GM12878 (cell line): Measurements from ENCODE around the gene TNFRSF6B. TPM values are rescaled to one million over a fixed set of nuclear protein-coding genes. Genes with fewer than 3 reads are reported as not detected.

Source experiments
- ATAC-seq: fragments of 200-7000 bp; cut with Tn5 transposase; 3 replicates; pipeline ENCODE4 v1.9.1; 2020; ENCODE audit warnings: mild to moderate bottlenecking, moderate library complexity
- BruUV-seq: library from RNA; stranded (reverse); fragments of 400-500 nt; replicated peaks from 2 replicates; lab custom pipeline; 2021; lab: Mats Ljungman, UMichigan
- CTCF ChIA-PET: fragments of 300-600 bp; sonication (Branson Sonifier 250); formaldehyde crosslinking; extraction: SDS; loops from one replicate; lab custom pipeline; 2021; ENCODE audit warnings: inconsistent platforms; lab: Yijun Ruan, JAX
- POLR2A ChIA-PET: fragments of 350-600 bp; formaldehyde crosslinking; extraction: SDS; loops from one replicate; lab custom pipeline; 2021; ENCODE audit warnings: inconsistent platforms; lab: Charles Lee
- RAD21 ChIA-PET: fragments of 300-600 bp; sonication (Branson Sonifier 250); formaldehyde crosslinking; loops from one replicate; lab custom pipeline; 2023; ENCODE audit warnings: antibody characterized with exemption; ENCODE audit not compliant: unreplicated experiment; lab: Charles Lee
- SMC1A ChIA-PET: fragments of 300-600 bp; sonication (Branson Sonifier 250); formaldehyde crosslinking; loops from one replicate; lab custom pipeline; 2023; ENCODE audit not compliant: unreplicated experiment, uncharacterized antibody; lab: Charles Lee
- DNase-seq: peaks from one replicate; pipeline ENCODE4 v3.0.0-alpha.2; 2011; ENCODE audit warnings: low read depth, low spot score
- FAIRE-seq: peaks from 3 replicates; lab custom pipeline; 2011; peaks lifted over from hg19 to GRCh38; lab: Jason Lieb, UNC
- H2AFZ ChIP-seq: 2 replicates; pipeline ENCODE4 v1.6.0; 2011; ENCODE audit warnings: low read depth, low read length, control low read depth; ENCODE audit not compliant: control insufficient read depth
- H3K27ac ChIP-seq: 2 replicates; pipeline ENCODE4 v1.5.1; 2011; ENCODE audit warnings: control low read depth; ENCODE audit not compliant: control insufficient read depth, insufficient read depth
- H3K27me3 ChIP-seq, 2 experiments: replicated peaks in 1 of 2; 2 replicates each; pipeline versions ENCODE4 v1.6.0 to v1.6.1; 2011; ENCODE audit warnings: low read length in 1 of 2; ENCODE audit not compliant: control insufficient read depth in 2 of 2, insufficient read depth in 2 of 2
- H3K36me3 ChIP-seq, 2 experiments: 2 replicates each; pipeline ENCODE4 v1.5.1; 2011; ENCODE audit warnings: low read length in 1 of 2; ENCODE audit not compliant: control insufficient read depth in 2 of 2, insufficient read depth in 2 of 2
- H3K4me1 ChIP-seq: 2 replicates; pipeline ENCODE4 v1.6.1; 2011; ENCODE audit warnings: mild to moderate bottlenecking, low read length, moderate library complexity, mixed read lengths; ENCODE audit not compliant: control insufficient read depth, insufficient read depth
- H3K4me2 ChIP-seq: 2 replicates; pipeline ENCODE4 v1.6.0; 2011; ENCODE audit warnings: control low read depth; ENCODE audit not compliant: control insufficient read depth, insufficient read depth
- H3K4me3 ChIP-seq: fragments of 200-600 bp; sonication (generic); 2 replicates; pipeline ENCODE4 v1.5.1; 2016
- H3K79me2 ChIP-seq: 2 replicates; pipeline ENCODE4 v1.6.0; 2011; ENCODE audit warnings: low read length; ENCODE audit not compliant: control insufficient read depth, insufficient read depth
- H3K9ac ChIP-seq: 2 replicates; pipeline ENCODE4 v1.8.0; 2011; ENCODE audit warnings: low read length, control low read depth, mixed read lengths; ENCODE audit not compliant: control insufficient read depth, insufficient read depth
- H3K9me3 ChIP-seq: replicated peaks from 3 replicates; pipeline ENCODE4 v1.5.1; 2011; ENCODE audit warnings: mild to moderate bottlenecking, low read length; ENCODE audit not compliant: control insufficient read depth, insufficient read depth
- H4K20me1 ChIP-seq: 2 replicates; pipeline ENCODE4 v1.6.0; 2011; ENCODE audit not compliant: control insufficient read depth, insufficient read depth
- CBX5 ChIP-seq: sonication (generic); IDR thresholded peaks from 2 replicates; pipeline ENCODE4 v1.6.1; 2016; ENCODE audit warnings: low read depth, moderate library complexity, mild to moderate bottlenecking, inconsistent platforms
- CHD1 ChIP-seq: IDR thresholded peaks from 2 replicates; pipeline ENCODE4 v1.6.1; 2012; ENCODE audit warnings: low read depth, low read length, improper control_type of control experiment
- CREM ChIP-seq: IDR thresholded peaks from 2 replicates; pipeline ENCODE4 v1.6.1; 2014; ENCODE audit warnings: antibody characterized with exemption, low read depth
- GATAD2B ChIP-seq: fragments of 450-650 bp; conservative IDR thresholded peaks from 2 replicates; pipeline ENCODE4 v1.6.1; 2017; ENCODE audit warnings: low read depth, mild to moderate bottlenecking, moderate library complexity
- JUNB ChIP-seq: IDR thresholded peaks from 2 replicates; pipeline ENCODE4 v1.6.1; 2016; ENCODE audit warnings: antibody characterized with exemption, mild to moderate bottlenecking
- MEF2B ChIP-seq: fragments of 450-650 bp; IDR thresholded peaks from 2 replicates; pipeline ENCODE4 v1.6.1; 2018; ENCODE audit warnings: mild to moderate bottlenecking, moderate library complexity; ENCODE audit not compliant: partially characterized antibody, poor library complexity, severe bottlenecking
- PML ChIP-seq: IDR thresholded peaks from 2 replicates; pipeline ENCODE4 v1.6.1; 2012; ENCODE audit warnings: low read length, inconsistent platforms
- POLR2AphosphoS5 ChIP-seq: IDR thresholded peaks from 2 replicates; pipeline ENCODE4 v1.6.1; 2011; ENCODE audit warnings: mild to moderate bottlenecking, low read length, inconsistent platforms
- RAD21 ChIP-seq: IDR thresholded peaks from 2 replicates; pipeline ENCODE4 v1.6.1; 2011; ENCODE audit warnings: mild to moderate bottlenecking, low read depth, low read length, moderate library complexity; ENCODE audit not compliant: insufficient read depth
- STAT3 ChIP-seq: IDR thresholded peaks from 2 replicates; pipeline ENCODE4 v1.6.1; 2011; ENCODE audit warnings: low read depth, low read length, improper control_type of control experiment
- YY1 ChIP-seq: IDR thresholded peaks from 2 replicates; pipeline ENCODE4 v1.6.1; 2011; ENCODE audit warnings: low read depth, mild to moderate bottlenecking, low read length
- ZBTB11 ChIP-seq: fragments of 450-650 bp; formaldehyde crosslinking; IDR thresholded peaks from 2 replicates; pipeline ENCODE4 v1.5.0; 2022; ENCODE audit warnings: mild to moderate bottlenecking, missing genetic modification characterization
- ZNF207 ChIP-seq: fragments of 450-650 bp; IDR thresholded peaks from 2 replicates; pipeline ENCODE4 v1.6.1; 2014; ENCODE audit warnings: antibody characterized with exemption, mild to moderate bottlenecking, borderline replicate concordance
- WGBS: methylation state at CpG from one replicate; pipeline ENCODE4 v1.1.6; 2016; ENCODE audit warnings: low lambda C conversion rate; ENCODE audit not compliant: insufficient replicate concordance, insufficient coverage; ENCODE audit errors: missing lambda C conversion rate; 5-methylcytosine and 5-hydroxymethylcytosine counted together
- in situ Hi-C: fragments of 300-500 bp; cut with MboI; formaldehyde crosslinking; loops from 9 replicates; pipeline ENCODE4 v1.14.3; 2018; ENCODE audit warnings: mixed read lengths
- intact Hi-C: fragments of 100-400 bp; cut with micrococcal nuclease; formaldehyde crosslinking; loops from one replicate; pipeline ENCODE4 v1.14.2; 2022; ENCODE audit not compliant: unreplicated experiment
- polyA plus RNA-seq, 11 experiments: library from polyadenylated mRNA; depleted of rRNA in 4 of 11; unstranded in 6 of 11; stranded (reverse) in 5 of 11; fragments of >200 nt; fragmentation: Nextera tagmentation in 4 of 11; fragmentation: Illumina TruSeq in 1 of 11; extraction: Ambion mirVana in 4 of 11; extraction: Trizol in 1 of 11; gene quantifications; 1 replicate in 1 of 11; 2 replicates in 10 of 11; pipeline versions ENCODE4 v1.2.1 to v1.2.3, GENCODE V29; 2011 to 2016; ENCODE audit warnings: inconsistent platforms in 2 of 11, missing spikeins in 2 of 11, low read depth in 1 of 11
- total RNA-seq, 4 experiments: library from RNA; depleted of rRNA in 3 of 4; stranded (reverse); fragments of >200 nt in 3 of 4; fragmentation: Illumina TruSeq in 1 of 4; extraction: Trizol in 1 of 4; gene quantifications; 2 replicates each; pipeline versions ENCODE4 v1.2.1 to v1.2.3, GENCODE V29; 2013 to 2021
- TF ChIP-seq, protein P1 (sequence below): fragments of 450-650 bp; IDR thresholded peaks from 2 replicates; pipeline ENCODE4 v1.6.1; 2014; ENCODE audit warnings: mild to moderate bottlenecking

Gene TNFRSF6B
- total and polyA plus RNA-seq, 10 of the 15 experiments (the other 5 are each of a cell fraction or from before 2014, with no cell fraction given), result 0.67 to 2.2 (median 1.8) TPM; not detected in 7

DNA sequence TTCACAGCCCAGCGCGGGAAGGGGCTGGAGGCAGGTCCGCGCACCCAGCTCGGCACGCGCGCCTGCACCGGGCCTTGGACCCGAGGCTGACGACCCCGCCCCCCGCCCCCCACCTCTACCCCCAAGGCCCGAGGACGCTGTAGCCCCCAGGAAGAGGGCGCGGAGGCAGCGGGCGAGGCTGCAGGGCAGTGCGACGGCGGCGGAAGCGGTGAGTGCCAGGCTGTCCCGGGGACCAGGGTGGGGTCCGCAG is 41.2 kb downstream of the TNFRSF6B start:
- Histone ChIP-seq H3K9me3 (no peaks in the 10 kb centered on the region), H3K27me3 (no peaks in the 10 kb centered on the region), H3K4me1 (peaks cover 33% of the 10 kb centered on the region), H3K79me2 (peaks cover 20% of the 10 kb centered on the region), H3K4me3 (peak overlapping the region; percentile 84), H3K4me2 (peak overlapping the region; percentile 93; the same call in 1 of the 2 replicates), H3K9ac (no peak overlapping the region; the same call in 1 of the 2 replicates), H3K36me3 (peaks cover 5 to 27% of the 10 kb centered on the region in 2 experiments; a peak in 3 of 4 replicates), H2AFZ (no peak overlapping the region), H4K20me1 (no peaks in the 10 kb centered on the region), H3K27ac (peak overlapping the region; percentile 94)
- DNase-seq (no peak), FAIRE-seq (no peak), ATAC-seq (no peak)
- WGBS, result under 1% methylated on average over 24 of the region's 26 CpGs
- TF ChIP-seq RAD21 (no peak), CREM (no peak), YY1 (no peak), MEF2B (no peak), ZNF207 (no peak), POLR2AphosphoS5 (no peak), GATAD2B (no peak), JUNB (no peak), STAT3 (no peak), CHD1 (no peak), PML (no peak), ZBTB11 (CRISPR knock-in tag) (no peak), CBX5 (no peak)
- TF ChIP-seq, protein P1, sequence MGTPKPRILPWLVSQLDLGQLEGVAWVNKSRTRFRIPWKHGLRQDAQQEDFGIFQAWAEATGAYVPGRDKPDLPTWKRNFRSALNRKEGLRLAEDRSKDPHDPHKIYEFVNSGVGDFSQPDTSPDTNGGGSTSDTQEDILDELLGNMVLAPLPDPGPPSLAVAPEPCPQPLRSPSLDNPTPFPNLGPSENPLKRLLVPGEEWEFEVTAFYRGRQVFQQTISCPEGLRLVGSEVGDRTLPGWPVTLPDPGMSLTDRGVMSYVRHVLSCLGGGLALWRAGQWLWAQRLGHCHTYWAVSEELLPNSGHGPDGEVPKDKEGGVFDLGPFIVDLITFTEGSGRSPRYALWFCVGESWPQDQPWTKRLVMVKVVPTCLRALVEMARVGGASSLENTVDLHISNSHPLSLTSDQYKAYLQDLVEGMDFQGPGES, result no peak
- SMC1A ChIA-PET, result interaction anchor here (0.6 to 1.7 kb wide), 2 partner anchors 30 to 39 kb away, joined by 3 to 14 read pairs; partner anchors contain the start of genes ARFRP1 and ZGPAT
- intact Hi-C loops (loop anchor here (2.0 kb wide), 2 partner anchors 31 to 127 kb away; partner anchors contain the start of genes ARFRP1 and TPD52L2), in situ Hi-C loops (no loop called here)
- RAD21 ChIA-PET, result interaction anchor here (1.0 to 4.2 kb wide), 5 partner anchors 10 to 200 kb away, joined by 3 to 32 read pairs (median 5); partner anchors contain the start of genes ARFRP1, PTK6, RTEL1 and ZGPAT
- POLR2A ChIA-PET, result interaction anchor here (2.1 kb wide), 1 partner anchor 127 kb away, joined by 4 read pairs; the partner anchor contains the start of gene TPD52L2
- CTCF ChIA-PET, result interaction anchor here (2.9 kb wide), 1 partner anchor 30 kb away, joined by 28 read pairs; the partner anchor contains the start of genes ARFRP1 and ZGPAT
- BruUV-seq, result no TSS peak
